Caki2 (cell line): ENCODE measurements around the gene FTL. TPM values are rescaled to one million over a fixed set of nuclear protein-coding genes. Genes with fewer than 3 reads are reported as not detected.

Source experiments
- DNase-seq: peaks from one replicate; pipeline ENCODE4 v3.0.0-alpha.2; 2015; ENCODE audit warnings: low read depth
- in situ Hi-C: cut with HindIII; loops from 2 replicates; pipeline ENCODE4 v1.10.0; 2016; ENCODE audit warnings: low sequenced_read_pairs, low pct_unique_long_range_greater_than_20kb, mixed read lengths
- total RNA-seq: library from RNA; depleted of rRNA; stranded (reverse); fragments of >200 nt; shearing (Covaris generic); gene quantifications from 2 replicates; pipeline ENCODE4 v1.2.3, GENCODE V29; 2014; ENCODE audit warnings: low replicate concordance

FTL gene
- total RNA-seq, 1 experiment from 2014 or later, result 14,762 TPM

GRCh38 chr19:48962029-48962848, 2.9 kb upstream of the FTL start:
- DNase-seq, result peak; percentile 92
- in situ Hi-C loops, result no loop called here

DNA sequence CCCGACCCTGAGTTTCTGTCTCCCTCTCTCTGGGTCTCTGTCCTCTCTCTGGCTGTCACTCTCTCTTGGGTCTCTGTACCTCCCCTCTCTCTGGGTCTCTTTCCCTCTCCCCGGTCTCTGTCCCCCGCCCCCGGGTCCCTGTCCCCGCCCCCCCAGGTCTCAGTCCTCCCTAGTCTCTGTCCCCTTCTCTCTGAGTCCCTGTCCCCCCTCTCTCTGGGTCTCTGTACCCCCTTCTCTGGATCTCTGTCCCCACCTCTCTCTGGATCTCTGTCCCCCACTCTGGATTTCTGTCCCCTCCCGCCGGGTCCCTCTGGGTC, 2.3 kb upstream of the FTL start:
- no peak for DNase-seq
- in situ Hi-C loops, result no loop called here

DNA sequence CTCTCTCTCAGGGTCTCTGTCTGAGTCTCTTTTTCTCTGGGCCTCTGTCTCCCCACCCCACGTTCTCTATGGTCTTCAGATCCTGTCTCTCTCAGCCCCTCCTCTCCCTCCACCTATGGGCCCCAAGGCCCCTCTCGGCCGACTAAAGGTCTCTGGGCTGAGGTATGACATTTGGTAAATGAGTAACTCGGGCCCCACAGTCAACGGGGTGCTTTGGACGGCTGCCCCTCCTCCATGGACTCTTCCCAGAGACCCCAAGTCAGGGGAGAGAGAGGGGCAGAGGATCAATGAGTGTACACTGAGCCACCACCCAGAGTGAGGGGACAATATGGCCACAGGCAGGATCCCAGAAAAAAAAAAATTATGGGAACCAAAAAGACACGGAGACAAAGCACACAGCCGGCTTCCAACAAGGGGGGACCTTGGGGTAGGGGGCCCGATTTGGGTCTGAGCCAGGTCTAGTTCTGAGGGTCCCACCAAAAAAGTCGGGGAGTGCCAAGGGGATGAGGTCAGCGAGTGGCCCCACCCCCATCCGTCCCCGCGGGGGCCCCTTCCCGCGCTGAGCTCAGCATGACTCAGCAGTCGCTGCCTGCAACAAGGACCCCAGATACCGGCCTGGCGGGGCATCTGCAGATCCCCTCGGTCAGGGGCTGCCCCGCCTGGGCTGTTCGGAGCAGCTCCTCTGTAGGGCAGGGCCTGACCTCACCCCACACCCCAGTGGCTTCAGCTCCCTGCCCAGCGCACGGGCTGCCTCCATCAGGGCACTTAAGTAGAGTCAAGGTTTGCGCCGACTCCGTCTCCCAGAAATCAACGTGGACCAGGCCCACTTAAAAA, 1.5 kb upstream of the FTL start:
- peak; percentile 89 for DNase-seq
- in situ Hi-C loops, result no loop called here

- peak; percentile 65 for DNase-seq
- in situ Hi-C loops, result no loop called here
Measured at GRCh38 chr19:48964205-48965039, 687 bp upstream of the FTL start.

DNA sequence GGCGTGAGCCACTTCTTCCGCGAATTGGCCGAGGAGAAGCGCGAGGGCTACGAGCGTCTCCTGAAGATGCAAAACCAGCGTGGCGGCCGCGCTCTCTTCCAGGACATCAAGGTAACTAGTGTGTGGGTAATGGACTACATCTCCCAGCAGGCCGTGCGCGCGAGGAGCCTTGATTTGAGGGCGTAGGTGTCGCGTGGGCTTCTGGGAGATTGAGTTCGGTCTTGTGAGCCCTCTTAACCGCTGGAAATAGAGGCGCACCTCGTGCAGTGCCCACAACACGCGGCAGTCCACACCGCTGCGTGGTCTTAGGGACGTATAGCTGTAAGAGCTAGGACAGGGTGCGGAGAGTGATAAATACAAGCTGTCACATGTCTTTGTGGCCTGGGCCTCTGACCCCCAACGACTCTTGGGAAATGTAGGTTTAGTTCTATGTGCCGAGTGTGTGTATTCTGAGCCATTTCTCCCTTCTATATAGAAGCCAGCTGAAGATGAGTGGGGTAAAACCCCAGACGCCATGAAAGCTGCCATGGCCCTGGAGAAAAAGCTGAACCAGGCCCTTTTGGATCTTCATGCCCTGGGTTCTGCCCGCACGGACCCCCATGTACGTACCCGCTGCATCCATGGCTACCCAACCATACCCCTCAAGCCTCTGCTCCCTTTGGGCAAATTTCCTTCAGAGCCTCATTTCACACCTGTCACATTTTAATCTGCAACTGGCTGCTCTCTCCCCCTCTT, 864 bp downstream of the FTL start:
- peak; percentile 74 for DNase-seq

DNA sequence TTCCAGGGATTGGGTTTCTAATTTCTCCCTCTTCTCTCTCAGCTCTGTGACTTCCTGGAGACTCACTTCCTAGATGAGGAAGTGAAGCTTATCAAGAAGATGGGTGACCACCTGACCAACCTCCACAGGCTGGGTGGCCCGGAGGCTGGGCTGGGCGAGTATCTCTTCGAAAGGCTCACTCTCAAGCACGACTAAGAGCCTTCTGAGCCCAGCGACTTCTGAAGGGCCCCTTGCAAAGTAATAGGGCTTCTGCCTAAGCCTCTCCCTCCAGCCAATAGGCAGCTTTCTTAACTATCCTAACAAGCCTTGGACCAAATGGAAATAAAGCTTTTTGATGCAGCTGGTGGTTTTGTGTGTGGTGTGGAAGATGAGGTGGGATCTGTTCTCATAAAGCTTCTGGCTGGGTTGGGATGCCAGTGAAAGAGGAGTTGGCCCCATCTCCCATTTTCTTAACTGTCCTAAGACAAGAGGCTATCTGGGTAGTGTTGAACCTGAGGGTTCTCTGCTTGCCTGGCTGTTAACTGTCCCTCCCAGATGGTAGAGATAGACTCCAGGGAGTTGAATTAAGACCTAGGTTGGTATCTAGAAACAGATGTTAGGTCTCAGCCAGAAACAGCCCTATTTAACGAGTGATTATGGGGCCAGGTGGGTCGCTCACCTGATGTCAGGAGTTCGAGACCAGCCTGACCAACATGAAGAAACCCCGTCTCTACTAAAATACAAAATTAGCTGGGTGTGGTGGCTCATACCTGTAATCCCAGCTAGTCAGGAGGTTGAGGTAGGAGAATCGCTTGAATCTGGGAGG, 1.6 kb downstream of the FTL start:
- DNase-seq, result peak; percentile 50
- in situ Hi-C loops, result no loop called here

More for the DNA sequence above, 864 bp downstream of the FTL start:
- in situ Hi-C loops, result no loop called here

- DNase-seq, result peak; percentile 73
- in situ Hi-C loops, result no loop called here
Measured at GRCh38 chr19:48967346-48968178, 2.5 kb downstream of the FTL start.

GRCh38 chr19:48968179-48968661, 3.1 kb downstream of the FTL start:
- no peak for DNase-seq
- in situ Hi-C loops, result no loop called here

- no peak for DNase-seq
- in situ Hi-C loops, result no loop called here
Measured at GRCh38 chr19:48968813-48969218, 3.7 kb downstream of the FTL start.

GRCh38 chr19:48969276-48970138, 4.4 kb downstream of the FTL start:
- in situ Hi-C loops, result no loop called here
- DNase-seq, result peak; percentile 97

DNA sequence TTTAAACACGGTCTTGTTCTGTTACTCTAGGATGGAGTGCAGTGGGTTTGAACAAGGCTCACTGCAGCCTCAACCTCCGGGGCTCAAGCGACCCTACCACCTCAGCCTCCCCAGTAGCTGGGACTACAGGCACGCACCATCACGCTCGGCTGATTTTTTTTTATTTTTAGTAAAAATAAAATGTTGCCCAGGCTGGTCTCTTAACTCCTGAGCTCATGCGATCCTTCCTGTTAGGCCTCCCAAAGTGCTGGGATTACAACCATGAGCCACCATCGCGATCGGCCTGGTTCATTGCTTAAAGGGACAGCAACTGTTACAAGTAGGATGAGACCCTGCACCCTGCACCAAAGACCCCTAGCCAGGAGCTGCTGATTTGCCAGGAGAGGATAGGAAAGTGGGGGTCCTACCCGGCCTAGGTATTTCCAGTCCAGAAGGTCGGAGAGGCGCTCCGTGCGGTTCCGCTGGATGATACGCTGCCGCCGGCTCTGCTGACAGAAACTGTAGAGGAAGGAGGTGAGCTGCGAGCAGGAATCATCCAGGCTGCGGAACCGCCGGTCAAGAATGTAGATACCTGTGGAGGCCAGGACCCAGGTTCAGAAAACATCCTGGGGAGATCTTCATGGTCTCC, 5.1 kb downstream of the FTL start:
- in situ Hi-C loops, result no loop called here
- DNase-seq, result no peak

DNA sequence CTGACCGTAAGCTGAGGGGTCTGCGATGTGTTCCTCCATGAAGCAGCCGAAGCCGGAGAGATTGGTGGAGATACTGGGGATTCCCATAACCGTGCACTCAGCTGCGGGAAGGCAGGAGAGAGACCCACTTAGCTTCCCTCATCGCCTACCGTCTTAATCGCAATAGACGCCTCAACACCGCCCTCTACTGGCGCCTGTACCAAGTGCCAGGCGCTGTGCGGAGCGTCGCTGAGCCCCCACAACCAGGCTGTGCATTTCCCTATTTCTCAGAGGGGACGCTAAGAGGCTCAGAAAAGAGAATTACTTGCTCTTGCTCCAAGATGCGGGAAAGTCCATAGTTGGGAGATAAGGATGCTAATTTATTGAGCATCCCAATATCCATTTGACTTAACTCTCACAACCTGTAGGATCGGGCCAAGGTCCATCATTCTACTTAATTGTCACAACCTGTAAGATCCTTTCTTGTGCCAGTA, 5.8 kb downstream of the FTL start:
- in situ Hi-C loops, result no loop called here
- peak; percentile 50 for DNase-seq

DNA sequence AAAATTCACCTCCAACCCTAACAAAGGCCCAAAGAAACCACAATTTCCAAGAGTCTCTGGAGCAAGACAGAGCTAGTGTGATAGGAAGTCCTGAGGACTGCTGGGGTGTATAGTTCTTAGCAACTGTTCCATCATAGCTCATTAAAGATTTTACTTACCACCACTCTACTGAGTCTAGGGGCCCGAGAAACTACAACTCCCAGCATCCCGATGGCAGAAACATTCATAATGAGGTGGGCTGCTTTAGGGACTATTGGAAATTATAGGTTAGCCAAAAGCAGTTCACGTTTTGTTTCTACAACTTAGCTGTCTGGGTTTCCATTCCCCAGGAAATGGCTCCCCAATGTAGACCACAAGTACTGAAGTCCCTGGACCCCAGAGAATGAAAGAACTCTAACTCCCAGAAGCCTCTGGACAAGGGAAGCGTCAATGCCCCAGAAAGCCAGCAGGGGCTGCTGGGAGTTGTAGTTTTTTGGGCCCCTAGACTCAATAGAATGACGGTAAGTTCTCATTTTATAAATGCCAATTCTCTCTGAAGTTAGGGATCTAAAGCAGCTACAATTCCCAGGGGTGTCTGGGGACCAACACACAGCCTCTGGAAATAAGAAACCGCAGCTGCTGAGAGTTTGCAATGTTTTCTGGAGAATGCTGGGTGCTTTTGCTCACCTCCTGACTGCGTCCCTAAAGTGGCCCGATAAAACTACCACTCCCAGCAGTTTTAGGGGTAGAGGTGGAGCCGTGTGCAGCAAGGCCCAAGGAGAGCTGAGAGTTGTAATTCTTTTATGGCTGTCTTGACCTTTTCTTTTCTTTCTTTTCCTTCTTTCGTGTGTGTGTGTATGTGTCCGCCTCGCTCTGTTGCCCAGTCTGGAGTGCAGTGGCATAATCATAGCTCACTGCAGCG, 11.1 kb downstream of the FTL start:
- in situ Hi-C loops, result no loop called here
- DNase-seq, result peak; percentile 41

DNA sequence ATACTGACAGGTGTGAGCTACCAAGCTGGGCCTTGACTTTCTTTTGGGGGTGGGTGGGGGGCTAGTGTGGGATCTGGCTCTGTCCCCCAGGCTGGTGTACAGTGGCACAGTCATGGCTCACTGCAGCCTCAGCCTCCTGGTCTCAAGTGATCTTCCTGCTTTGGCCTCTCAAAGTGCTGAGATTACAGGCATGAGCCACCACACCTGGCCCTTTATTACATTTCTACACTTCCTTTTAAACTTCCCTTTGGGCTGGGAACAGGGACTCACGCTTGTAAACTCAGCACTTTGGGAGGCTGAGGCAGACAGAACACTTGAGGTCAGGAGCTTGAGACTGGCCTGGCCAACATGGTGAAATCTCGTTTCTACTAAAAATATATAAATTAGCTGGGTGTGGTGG, 12.0 kb downstream of the FTL start:
- in situ Hi-C loops, result no loop called here
- no peak for DNase-seq
